Measurements from ENCODE around the gene ARPP21. TPM values are rescaled to one million over a fixed set of nuclear protein-coding genes. Genes with fewer than 3 reads are reported as not detected.

Gene ARPP21
- total RNA-seq, 1 donor from 2014 or later = not detected

- no peak for TF ChIP-seq CTCF (IDR thresholded peaks at IDR 0.05)
- no peaks in the 10 kb centered on the region for H3K4me1 ChIP-seq
- H3K9me3 ChIP-seq = no peaks in the 10 kb centered on the region
- H3K4me3 ChIP-seq = no peak overlapping the region
- no peaks in the 10 kb centered on the region for H3K27me3 ChIP-seq
- no peak for DNase-seq (ENCODE audit: low spot score in 2 of 2)
- no peaks in the 10 kb centered on the region for H3K36me3 ChIP-seq
- intact Hi-C loops (cut with DNase I) = no loop called here
- H3K27ac ChIP-seq = no peak overlapping the region
These were observed 137.0 kb downstream of the ARPP21 start for GRCh38 chr3:35776346-35776745.

- Histone ChIP-seq H3K27ac (no peak overlapping the region), H3K36me3 (no peaks in the 10 kb centered on the region), H3K27me3 (no peaks in the 10 kb centered on the region), H3K9me3 (no peaks in the 10 kb centered on the region), H3K4me1 (no peaks in the 10 kb centered on the region), H3K4me3 (no peak overlapping the region)
- intact Hi-C loops (cut with DNase I) = no loop called here
- TF ChIP-seq CTCF (IDR thresholded peaks at IDR 0.05) = no peak
- no peak for DNase-seq (ENCODE audit: low spot score in 2 of 2)
These were observed 137.7 kb downstream of the ARPP21 start for GRCh38 chr3:35777065-35777464.

GRCh38 chr3:35777563-35778554 is 138.5 kb downstream of the ARPP21 start:
- intact Hi-C loops (cut with DNase I) = no loop called here
- H3K27me3 ChIP-seq = no peaks in the 10 kb centered on the region
- no peak overlapping the region for H3K4me3 ChIP-seq
- no peaks in the 10 kb centered on the region for H3K9me3 ChIP-seq
- no peaks in the 10 kb centered on the region for H3K4me1 ChIP-seq
- H3K27ac ChIP-seq = no peak overlapping the region
- H3K36me3 ChIP-seq = no peaks in the 10 kb centered on the region
- no peak for DNase-seq (ENCODE audit: low spot score in 2 of 2)
- TF ChIP-seq CTCF (IDR thresholded peaks at IDR 0.05) = no peak

GRCh38 chr3:35779611-35780010 is 140.3 kb downstream of the ARPP21 start:
- intact Hi-C loops (cut with DNase I) = no loop called here
- H3K4me3 ChIP-seq = no peak overlapping the region
- no peak overlapping the region for H3K27ac ChIP-seq
- H3K9me3 ChIP-seq = no peaks in the 10 kb centered on the region
- no peaks in the 10 kb centered on the region for H3K36me3 ChIP-seq
- H3K27me3 ChIP-seq = no peaks in the 10 kb centered on the region
- DNase-seq (ENCODE audit: low spot score in 2 of 2) = no peak
- H3K4me1 ChIP-seq = no peaks in the 10 kb centered on the region
- TF ChIP-seq CTCF (IDR thresholded peaks at IDR 0.05) = no peak

GRCh38 chr3:35780800-35781199 is 141.5 kb downstream of the ARPP21 start:
- intact Hi-C loops (cut with DNase I) = no loop called here
- H3K9me3 ChIP-seq = no peaks in the 10 kb centered on the region
- no peak for DNase-seq (ENCODE audit: low spot score in 2 of 2)
- no peaks in the 10 kb centered on the region for H3K4me1 ChIP-seq
- no peak overlapping the region for H3K4me3 ChIP-seq
- no peak for TF ChIP-seq CTCF (IDR thresholded peaks at IDR 0.05)
- no peak overlapping the region for H3K27ac ChIP-seq
- no peaks in the 10 kb centered on the region for H3K36me3 ChIP-seq
- no peaks in the 10 kb centered on the region for H3K27me3 ChIP-seq
